Activated CD4-positive, alpha-beta T cell treated with anti-CD3 and anti-CD28 coated beads for 36 hours (primary cell): ENCODE data around the gene TREH. TPM values are rescaled to one million over a fixed set of nuclear protein-coding genes. Genes with fewer than 3 reads are reported as not detected.
"Not testable (repeated sequence)": the region's sequence is repeated elsewhere in the genome, so short reads cannot be mapped to it uniquely, and the experiment has no call there.

Experiments used
- ATAC-seq: fragments of 200-7000 bp; cut with Tn5 transposase; one replicate; pipeline ENCODE4 v1.10.0; 2021; ENCODE audit warnings: mild to moderate bottlenecking, moderate library complexity
- CTCF ChIA-PET: fragments of 350-600 bp; sonication (Branson Sonifier 250); formaldehyde crosslinking; loops from one replicate; lab custom pipeline; 2021; ENCODE audit warnings: antibody characterized with exemption; lab: Charles Lee
- POLR2A ChIA-PET: fragments of 350-600 bp; sonication (Branson Sonifier 250); formaldehyde crosslinking; loops from one replicate; lab custom pipeline; 2021; ENCODE audit warnings: antibody characterized with exemption, inconsistent platforms; lab: Charles Lee
- DNase-seq: peaks from one replicate; pipeline ENCODE4 v3.0.0-alpha.2; 2020
- H3K27ac Mint-ChIP-seq: one replicate; pipeline ENCODE4 v1.8.0; 2021; ENCODE audit warnings: mixed read lengths
- H3K27me3 Mint-ChIP-seq: one replicate; pipeline ENCODE4 v1.8.0; 2021; ENCODE audit warnings: mixed read lengths
- H3K36me3 Mint-ChIP-seq: one replicate; pipeline ENCODE4 v1.8.0; 2021; ENCODE audit warnings: low read depth, mixed read lengths
- H3K4me1 Mint-ChIP-seq: one replicate; pipeline ENCODE4 v1.8.0; 2021; ENCODE audit warnings: mixed read lengths
- H3K4me3 Mint-ChIP-seq: one replicate; pipeline ENCODE4 v1.8.0; 2021; ENCODE audit warnings: mild to moderate bottlenecking, moderate library complexity, mixed read lengths
- H3K9me3 Mint-ChIP-seq: one replicate; pipeline ENCODE4 v1.8.0; 2021; ENCODE audit warnings: low read depth, mixed read lengths
- intact Hi-C, 2 experiments: fragments of 100-400 bp; cut with DNase I in 1 of 2; cut with micrococcal nuclease in 1 of 2; formaldehyde crosslinking; loops; one replicate each; pipeline versions ENCODE4 v1.14.2 to v1.15.1; 2022 to 2024; cut with DNase I, micrococcal nuclease
- total RNA-seq, 2 experiments: library from RNA; stranded (reverse); gene quantifications; one replicate each; pipeline ENCODE4 v1.2.3, GENCODE V29; 2021

TREH gene
- total RNA-seq, 2 experiments from 2014 or later = not detected

DNA sequence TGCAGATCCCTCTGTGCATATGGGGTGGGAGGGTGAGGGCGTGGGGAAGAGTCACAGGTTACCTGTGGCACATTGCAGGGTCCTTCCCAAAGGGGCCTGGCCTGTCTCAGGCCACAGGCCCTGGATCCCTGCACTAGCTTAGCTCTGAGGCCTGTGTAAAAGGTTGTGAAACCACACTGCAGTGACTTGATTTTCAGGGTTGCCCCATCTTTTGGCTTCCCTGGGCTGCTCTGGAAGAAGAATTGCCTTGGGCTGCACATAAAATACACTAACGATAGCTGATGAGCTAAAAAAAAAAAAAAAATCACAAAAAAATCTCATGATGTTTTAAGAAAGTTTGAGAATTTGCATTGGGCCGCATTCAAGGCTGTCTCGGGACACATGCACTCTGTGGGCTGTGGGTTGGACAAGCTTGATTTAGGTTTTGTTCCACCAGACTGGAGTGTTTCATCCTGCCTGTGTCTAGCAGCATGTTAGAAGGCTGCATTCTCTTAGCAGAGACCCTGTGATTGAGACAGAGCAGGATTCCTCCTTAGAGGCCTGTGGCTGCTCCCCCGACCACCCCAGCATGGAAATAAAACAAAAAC, 35.9 kb upstream of the TREH start:
- DNase-seq (no peak), ATAC-seq (no peak)
- intact Hi-C loops = no loop called here
- Mint-ChIP-seq H3K27ac (no peak overlapping the region), H3K4me1 (peaks cover 6% of the 10 kb centered on the region), H3K27me3 (no peaks in the 10 kb centered on the region), H3K4me3 (no peak overlapping the region), H3K9me3 (no peaks in the 10 kb centered on the region), H3K36me3 (no peaks in the 10 kb centered on the region)
- ChIA-PET POLR2A (interaction anchor here (0.6 kb wide), 1 partner anchor 304 kb away, joined by 6 read pairs; no protein-coding TSS in a partner anchor), CTCF (interaction anchor here (0.6 to 0.9 kb wide), 2 partner anchors 16 to 228 kb away, joined by 3 to 6 read pairs; no protein-coding TSS in a partner anchor)

DNA sequence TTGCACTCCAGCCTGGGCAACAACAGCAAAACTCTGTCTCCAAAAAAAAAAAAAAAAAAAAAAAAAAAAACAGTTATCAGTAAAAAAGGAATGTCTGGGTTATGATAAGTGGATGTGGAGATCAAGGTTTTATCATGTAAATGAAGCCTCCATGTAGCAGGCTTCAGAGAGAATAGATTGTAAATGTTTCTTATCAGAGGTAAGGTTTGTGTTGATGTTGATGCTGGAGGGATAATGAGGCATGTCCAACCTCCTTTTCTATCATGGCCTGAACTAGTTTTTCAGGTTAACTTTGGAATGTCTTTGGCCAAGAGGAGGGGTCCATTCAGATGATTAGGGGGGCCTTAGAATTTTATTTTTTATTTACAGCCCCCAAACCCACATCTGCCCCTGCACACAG, 35.4 kb upstream of the TREH start:
- Mint-ChIP-seq H3K4me1 (peaks cover 6% of the 10 kb centered on the region), H3K27ac (no peak overlapping the region), H3K4me3 (no peak overlapping the region), H3K27me3 (no peaks in the 10 kb centered on the region), H3K9me3 (no peaks in the 10 kb centered on the region), H3K36me3 (no peaks in the 10 kb centered on the region)
- POLR2A ChIA-PET = interaction anchor here (0.6 kb wide), 1 partner anchor 305 kb away, joined by 6 read pairs; no protein-coding TSS in a partner anchor
- CTCF ChIA-PET = interaction anchor here (0.6 kb wide), 1 partner anchor 228 kb away, joined by 6 read pairs; no protein-coding TSS in a partner anchor
- DNase-seq (no peak), ATAC-seq (no peak)
- intact Hi-C loops = no loop called here

DNA sequence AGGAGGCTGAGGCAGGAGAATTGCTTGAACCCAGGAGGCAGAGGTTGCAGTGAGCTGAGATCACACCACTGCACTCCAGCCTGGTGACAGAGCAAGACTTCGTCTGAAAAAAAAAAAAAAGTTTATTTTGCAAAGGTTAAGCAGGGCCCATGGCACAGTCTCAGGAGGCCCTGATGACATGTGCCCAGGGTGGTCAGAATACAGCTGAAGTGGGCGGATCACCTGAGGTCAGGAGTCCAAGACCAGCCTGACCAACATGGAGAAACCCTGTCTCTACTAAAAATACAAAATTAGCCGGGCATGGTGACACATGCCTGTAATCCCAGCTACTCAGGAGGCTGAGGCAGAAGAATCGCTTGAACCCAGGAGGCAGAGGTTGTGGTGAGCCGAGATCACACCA, 35.0 kb upstream of the TREH start:
- H3K27ac Mint-ChIP-seq, intact Hi-C loops, H3K4me3 Mint-ChIP-seq, ATAC-seq, DNase-seq, POLR2A ChIA-PET, H3K4me1 Mint-ChIP-seq, H3K27me3 Mint-ChIP-seq, H3K36me3 Mint-ChIP-seq, CTCF ChIA-PET, H3K9me3 Mint-ChIP-seq: not testable (repeated sequence)

DNA sequence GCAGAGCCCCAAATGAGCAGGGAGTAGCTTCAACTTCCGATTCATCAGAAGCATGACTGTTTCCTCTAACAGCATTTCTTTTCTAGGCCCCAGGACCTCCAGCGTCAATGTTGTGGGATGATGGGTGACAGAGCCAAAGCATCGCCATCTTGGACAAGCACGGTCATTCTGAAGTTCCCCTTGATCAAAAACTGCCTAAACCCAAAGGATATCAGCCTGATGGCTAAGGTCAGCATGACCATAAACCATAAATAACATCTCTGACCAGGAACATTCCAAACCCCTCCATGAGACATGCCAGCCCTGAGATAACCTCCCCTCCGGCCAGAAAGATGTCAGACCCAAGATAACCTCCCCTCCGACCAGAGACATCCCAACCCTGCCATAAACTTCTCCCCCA, 28.8 kb upstream of the TREH start:
- H3K4me1 Mint-ChIP-seq = peaks cover 25% of the 10 kb centered on the region
- ChIA-PET POLR2A (no interaction called here), CTCF (no interaction called here)
- no peaks in the 10 kb centered on the region for H3K27me3 Mint-ChIP-seq
- H3K9me3 Mint-ChIP-seq = no peaks in the 10 kb centered on the region
- ATAC-seq (no peak), DNase-seq (no peak)
- no peaks in the 10 kb centered on the region for H3K36me3 Mint-ChIP-seq
- intact Hi-C loops = no loop called here
- H3K27ac Mint-ChIP-seq = no peak overlapping the region
- no peak overlapping the region for H3K4me3 Mint-ChIP-seq

DNA sequence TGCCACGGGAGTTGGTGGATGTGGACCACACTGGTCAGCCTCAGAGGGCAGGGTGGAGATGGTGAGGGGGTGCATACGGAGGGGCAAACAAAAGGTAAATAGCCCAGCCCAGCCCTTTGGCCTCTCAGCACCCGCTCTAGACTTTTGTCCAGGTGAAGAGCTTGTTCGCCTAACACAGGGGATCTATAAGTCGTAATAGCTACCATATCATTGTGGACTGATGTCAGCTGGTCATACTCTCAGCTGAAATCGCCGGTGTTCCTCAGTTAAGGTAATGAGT, 27.0 kb upstream of the TREH start:
- intact Hi-C loops = no loop called here
- DNase-seq (no peak), ATAC-seq (no peak)
- Mint-ChIP-seq H3K4me3 (no peak overlapping the region), H3K36me3 (no peaks in the 10 kb centered on the region), H3K9me3 (no peaks in the 10 kb centered on the region), H3K4me1 (peaks cover 25% of the 10 kb centered on the region), H3K27ac (no peak overlapping the region), H3K27me3 (no peaks in the 10 kb centered on the region)
- ChIA-PET POLR2A (no interaction called here), CTCF (interaction anchor here (0.5 to 1.3 kb wide), 3 partner anchors 22 to 680 kb away, joined by 3 to 7 read pairs (median 5); no protein-coding TSS in a partner anchor)

DNA sequence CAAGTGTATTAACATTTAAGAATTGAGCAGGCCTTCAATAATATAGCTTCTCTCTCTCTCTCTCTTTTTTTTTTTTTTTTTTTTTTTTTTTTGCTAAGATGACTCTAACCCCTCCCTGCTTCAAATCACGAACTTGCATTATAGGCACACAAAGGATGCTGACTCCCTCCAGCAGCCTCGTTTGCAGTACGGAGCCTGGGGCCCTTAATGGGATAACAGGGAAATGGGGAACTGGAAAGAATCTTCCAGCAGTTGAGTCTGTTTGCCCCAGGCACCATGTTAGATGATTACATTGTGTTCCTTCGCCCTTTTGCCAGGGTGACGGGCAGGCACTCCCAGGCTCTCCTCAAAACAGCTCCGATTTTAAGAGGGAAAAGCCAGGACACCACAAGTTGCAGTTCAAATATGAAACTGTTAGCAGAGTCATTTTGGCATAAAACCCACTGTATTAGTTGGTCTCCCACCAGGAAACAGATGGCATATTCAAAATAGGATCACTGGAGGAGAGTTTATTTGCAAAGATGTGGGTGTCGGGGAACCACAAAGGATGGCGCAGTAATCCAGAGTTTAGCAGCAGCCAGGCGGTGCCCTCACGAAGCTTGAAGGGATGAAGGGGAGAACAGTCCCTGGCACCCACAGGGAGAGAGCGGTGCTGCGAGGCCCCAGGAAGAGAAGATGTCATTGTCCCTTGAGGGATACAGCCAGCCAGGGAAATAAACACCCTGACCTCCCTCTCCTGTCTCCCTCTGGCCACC, 26.5 kb upstream of the TREH start:
- ChIA-PET POLR2A (interaction anchor here (0.6 to 1.0 kb wide), 2 partner anchors 78 to 268 kb away, joined by 3 read pairs; no protein-coding TSS in a partner anchor), CTCF (interaction anchor here (0.5 to 2.0 kb wide), 5 partner anchors 10 to 681 kb away, joined by 3 to 9 read pairs (median 5); no protein-coding TSS in a partner anchor)
- DNase-seq (no peak), ATAC-seq (no peak)
- Mint-ChIP-seq H3K9me3 (no peaks in the 10 kb centered on the region), H3K36me3 (no peaks in the 10 kb centered on the region), H3K4me3 (no peak overlapping the region), H3K27me3 (no peaks in the 10 kb centered on the region), H3K4me1 (peaks cover 25% of the 10 kb centered on the region), H3K27ac (no peak overlapping the region)
- intact Hi-C loops = no loop called here

DNA sequence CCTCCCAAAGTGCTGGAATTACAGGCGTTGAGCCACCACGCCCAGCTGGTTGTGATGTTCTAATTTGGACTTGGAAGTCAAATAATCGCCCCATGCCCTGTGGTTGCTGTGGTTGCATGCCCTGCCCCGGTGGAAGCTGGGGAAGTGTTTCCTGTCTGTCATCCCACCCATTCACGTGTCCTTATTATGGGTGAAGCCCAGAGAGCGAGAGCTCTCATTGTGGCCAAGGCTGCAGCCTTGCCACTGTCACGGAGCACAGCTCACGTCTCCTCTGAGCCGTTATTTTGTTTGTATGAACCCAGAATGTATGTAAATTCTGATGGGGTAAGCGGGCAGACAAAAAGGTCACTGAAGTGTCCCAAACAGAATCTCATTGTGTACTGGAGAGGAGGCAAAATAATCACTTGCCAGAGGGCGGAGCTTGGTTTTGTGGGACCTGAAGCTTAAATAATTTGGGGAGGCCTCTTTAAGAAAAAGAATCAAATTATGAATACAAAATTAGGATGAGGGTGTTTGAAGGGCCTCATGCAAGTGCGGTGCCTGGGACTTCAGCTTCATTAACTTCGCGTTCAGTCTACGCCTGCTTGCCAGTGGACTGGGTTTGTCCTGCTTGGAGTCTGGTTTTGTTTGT, 25.8 kb upstream of the TREH start:
- ATAC-seq = peak; percentile 71
- peak overlapping the region; percentile 29 for H3K4me3 Mint-ChIP-seq
- H3K27ac Mint-ChIP-seq = peak overlapping the region; percentile 53
- H3K9me3 Mint-ChIP-seq = peaks cover 3% of the 10 kb centered on the region
- DNase-seq = peak; percentile 49
- H3K4me1 Mint-ChIP-seq = peaks cover 28% of the 10 kb centered on the region
- intact Hi-C loops = no loop called here
- H3K27me3 Mint-ChIP-seq = no peaks in the 10 kb centered on the region
- ChIA-PET POLR2A (interaction anchor here (0.6 to 1.0 kb wide), 2 partner anchors 79 to 268 kb away, joined by 3 read pairs; no protein-coding TSS in a partner anchor), CTCF (interaction anchor here (0.5 to 2.0 kb wide), 4 partner anchors 9 to 1854 kb away, joined by 3 to 9 read pairs (median 5); no protein-coding TSS in a partner anchor)
- H3K36me3 Mint-ChIP-seq = peaks cover 3% of the 10 kb centered on the region

DNA sequence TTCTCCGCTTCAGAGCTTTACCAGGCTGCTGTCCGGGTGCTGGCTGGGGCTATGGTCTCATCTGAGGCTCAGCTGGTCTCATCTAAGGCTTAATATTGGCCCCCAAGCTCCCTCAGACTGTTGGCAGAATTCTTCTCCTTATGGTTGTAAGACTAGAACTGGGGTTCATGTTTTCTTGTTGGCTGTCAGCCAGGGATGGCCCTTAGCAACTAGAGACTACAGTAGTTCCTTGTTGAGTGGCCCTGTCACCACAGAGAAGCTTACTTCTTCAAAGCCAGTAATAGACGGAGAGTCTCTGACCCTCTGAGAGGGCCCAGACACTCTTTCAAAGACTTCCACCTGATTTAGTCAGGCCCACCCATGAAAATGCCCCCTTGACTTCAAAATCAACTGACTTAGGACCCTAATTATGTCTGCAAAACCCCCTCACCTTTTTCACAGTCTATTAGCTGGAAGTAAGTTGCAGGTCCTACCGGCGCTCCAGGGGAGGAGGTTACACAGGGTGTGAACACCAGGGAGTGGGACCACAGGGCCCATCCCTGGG, 24.2 kb upstream of the TREH start:
- ATAC-seq (no peak), DNase-seq (no peak)
- H3K27me3 Mint-ChIP-seq = no peaks in the 10 kb centered on the region
- CTCF ChIA-PET = interaction anchor here (0.9 kb wide), 2 partner anchors 108 to 203 kb away, joined by 3 read pairs; no protein-coding TSS in a partner anchor
- H3K4me1 Mint-ChIP-seq = peaks cover 41% of the 10 kb centered on the region
- POLR2A ChIA-PET = interaction anchor here (0.7 kb wide), 1 partner anchor 403 kb away, joined by 5 read pairs; the partner anchor contains the start of gene C2CD2L
- no peak overlapping the region for H3K4me3 Mint-ChIP-seq
- H3K36me3 Mint-ChIP-seq = peaks cover 8% of the 10 kb centered on the region
- peaks cover 4% of the 10 kb centered on the region for H3K9me3 Mint-ChIP-seq
- peak overlapping the region; percentile 37 for H3K27ac Mint-ChIP-seq
- intact Hi-C loops = no loop called here

DNA sequence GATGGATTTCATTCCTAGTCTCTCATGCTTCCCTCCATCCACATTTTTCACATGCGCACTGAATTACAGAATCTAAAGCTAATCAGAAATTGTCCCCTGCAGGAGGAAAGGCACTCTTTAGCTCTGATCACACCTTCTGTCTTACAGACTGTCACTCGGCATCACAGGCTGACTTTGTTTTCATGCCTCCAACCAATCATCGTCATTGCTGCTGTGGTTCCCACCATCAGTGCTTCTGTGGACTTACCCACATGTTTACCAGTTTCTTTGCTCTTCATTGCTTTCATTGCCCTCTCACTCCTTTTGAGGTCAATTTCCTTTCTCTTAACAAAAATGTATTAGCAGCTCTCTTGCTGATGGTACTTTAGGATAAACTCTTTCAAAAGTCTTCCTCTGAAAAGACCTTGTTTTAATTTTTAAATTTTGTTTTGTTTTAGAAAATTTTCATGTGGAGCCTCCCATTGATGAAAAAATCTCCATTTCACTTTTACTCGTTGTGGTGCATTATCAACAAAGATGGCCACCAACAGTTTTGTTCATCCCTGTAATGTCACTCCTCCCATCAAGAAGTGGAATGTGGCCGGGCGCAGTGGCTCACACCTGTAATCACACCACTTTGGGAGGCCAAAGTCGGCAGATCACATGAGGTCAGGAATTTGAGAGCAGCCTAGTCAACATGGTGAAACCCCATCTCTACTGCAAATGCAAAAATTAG, 20.2 kb upstream of the TREH start:
- intact Hi-C loops = loop anchor here (5.0 to 10.0 kb wide), 3 partner anchors 175 to 255 kb away; partner anchors contain the start of gene CXCR5 (in 1 of the 2)
- peaks cover 8% of the 10 kb centered on the region for H3K36me3 Mint-ChIP-seq
- H3K9me3 Mint-ChIP-seq = peaks cover 4% of the 10 kb centered on the region
- no peaks in the 10 kb centered on the region for H3K27me3 Mint-ChIP-seq
- peak overlapping the region; percentile 56 for H3K27ac Mint-ChIP-seq
- no peak for ATAC-seq
- DNase-seq = peak; percentile 48
- ChIA-PET CTCF (interaction anchor here (0.7 to 2.2 kb wide), 5 partner anchors 10 to 774 kb away, joined by 3 to 15 read pairs (median 4); no protein-coding TSS in a partner anchor), POLR2A (interaction anchor here (0.7 to 0.8 kb wide), 2 partner anchors 10 to 31 kb away, joined by 3 to 5 read pairs; no protein-coding TSS in a partner anchor)
- no peak overlapping the region for H3K4me3 Mint-ChIP-seq
- peaks cover 53% of the 10 kb centered on the region for H3K4me1 Mint-ChIP-seq

DNA sequence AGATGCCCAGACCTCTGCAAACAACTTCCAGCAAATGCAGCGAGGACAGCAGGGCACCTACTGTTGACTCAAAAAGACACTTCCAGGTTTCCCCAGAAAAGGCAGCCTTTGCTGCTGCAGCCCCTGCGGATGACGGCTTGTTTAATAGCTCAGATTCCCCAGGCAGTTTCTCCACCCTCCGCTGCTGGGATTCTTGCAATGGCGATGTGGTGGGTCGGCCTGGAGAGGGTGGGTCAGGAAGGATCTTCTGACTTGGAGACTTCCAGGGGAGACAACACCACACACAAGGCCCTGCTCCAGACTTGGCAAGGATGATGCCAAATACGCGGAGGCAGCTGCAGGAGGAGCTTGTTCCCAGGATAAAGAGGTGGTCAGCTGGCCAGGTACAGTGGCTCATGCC, 17.9 kb upstream of the TREH start:
- DNase-seq (no peak), ATAC-seq (no peak)
- H3K36me3 Mint-ChIP-seq = peaks cover 8% of the 10 kb centered on the region
- no peaks in the 10 kb centered on the region for H3K27me3 Mint-ChIP-seq
- peaks cover 4% of the 10 kb centered on the region for H3K9me3 Mint-ChIP-seq
- peaks cover 60% of the 10 kb centered on the region for H3K4me1 Mint-ChIP-seq
- POLR2A ChIA-PET = interaction anchor here (0.6 kb wide), 1 partner anchor 718 kb away, joined by 3 read pairs; no protein-coding TSS in a partner anchor
- H3K27ac Mint-ChIP-seq = no peak overlapping the region
- intact Hi-C loops = loop anchor here (5.0 to 10.0 kb wide), 3 partner anchors 177 to 253 kb away; partner anchors contain the start of gene CXCR5 (in 1 of the 2)
- CTCF ChIA-PET = interaction anchor here (0.6 to 3.1 kb wide), 2 partner anchors 186 to 297 kb away, joined by 3 to 8 read pairs; partner anchors contain the start of gene CXCR5
- H3K4me3 Mint-ChIP-seq = no peak overlapping the region
